Smooth muscle cell (in vitro differentiated cells): Measurements from ENCODE around the gene FAM89B. TPM values are rescaled to one million over a fixed set of nuclear protein-coding genes. Genes with fewer than 3 reads are reported as not detected.
A peak's percentile ranks its signal among the peaks of the same experiment; 100 is the strongest.

Experiments
- DNase-seq: peaks from one replicate; lab custom pipeline; 2025; ENCODE audit not compliant: unreplicated experiment; lab: John Stamatoyannopoulos, UW
- H2AFZ ChIP-seq: fragments of 200-600 bp; sonication (generic); 2 replicates; pipeline ENCODE4 v1.6.0; 2016; ENCODE audit warnings: antibody characterized with exemption, low read depth, mild to moderate bottlenecking
- H3F3A ChIP-seq: fragments of 200-600 bp; sonication (generic); 2 replicates; pipeline ENCODE4 v1.6.0; 2017; ENCODE audit warnings: antibody characterized with exemption, low read depth
- H3K27ac ChIP-seq: fragments of 200-600 bp; sonication (generic); 2 replicates; pipeline ENCODE4 v1.5.1; 2016; ENCODE audit warnings: low read depth, mild to moderate bottlenecking
- H3K27me3 ChIP-seq: fragments of 200-600 bp; sonication (generic); 2 replicates; pipeline ENCODE4 v1.6.1; 2016; ENCODE audit warnings: low read depth, mild to moderate bottlenecking
- H3K36me3 ChIP-seq: fragments of 200-600 bp; sonication (generic); 2 replicates; pipeline ENCODE4 v1.5.1; 2016; ENCODE audit warnings: low read depth
- H3K4me1 ChIP-seq: fragments of 200-600 bp; sonication (generic); 2 replicates; pipeline ENCODE4 v1.5.1; 2016; ENCODE audit warnings: low read depth
- H3K4me2 ChIP-seq: fragments of 200-600 bp; sonication (generic); 2 replicates; pipeline ENCODE4 v1.6.0; 2016; ENCODE audit warnings: mild to moderate bottlenecking
- H3K4me3 ChIP-seq: fragments of 200-600 bp; sonication (generic); 2 replicates; pipeline ENCODE4 v1.5.1; 2016; ENCODE audit warnings: mild to moderate bottlenecking
- H3K79me2 ChIP-seq: fragments of 200-600 bp; sonication (generic); 2 replicates; pipeline ENCODE4 v1.6.0; 2016; ENCODE audit warnings: low read depth, mild to moderate bottlenecking
- H3K9ac ChIP-seq: fragments of 200-600 bp; sonication (generic); 2 replicates; pipeline ENCODE4 v1.6.0; 2016; ENCODE audit warnings: low read depth
- H3K9me3 ChIP-seq: fragments of 200-600 bp; sonication (generic); replicated peaks from 2 replicates; pipeline ENCODE4 v1.5.1; 2016; ENCODE audit warnings: low read depth
- H4K20me1 ChIP-seq: fragments of 200-600 bp; sonication (generic); 2 replicates; pipeline ENCODE4 v1.6.0; 2016; ENCODE audit warnings: low read depth
- CTCF ChIP-seq: fragments of 200-600 bp; sonication (generic); IDR thresholded peaks from 2 replicates; pipeline ENCODE4 v1.5.1; 2017; ENCODE audit warnings: borderline replicate concordance, mild to moderate bottlenecking, antibody characterized with exemption; ENCODE audit not compliant: insufficient read depth, poor library complexity, severe bottlenecking
- WGBS: methylation state at CpG from one replicate; pipeline ENCODE4 v1.1.7; 2016; ENCODE audit warnings: low lambda C conversion rate; 5-methylcytosine and 5-hydroxymethylcytosine counted together
- polyA plus RNA-seq: library from polyadenylated mRNA; unstranded; fragments of >200 nt; fragmentation: Nextera tagmentation; extraction: Ambion mirVana; gene quantifications from 2 replicates; pipeline ENCODE4 v1.2.1, GENCODE V29; 2016
- total RNA-seq: library from RNA; depleted of rRNA; stranded (reverse); fragments of >200 nt; gene quantifications from 2 replicates; pipeline ENCODE4 v1.2.3, GENCODE V29; 2014

FAM89B gene
- total and polyA plus RNA-seq, 2 experiments from 2014 or later = 63.9 to 174 TPM

- WGBS = 100% methylated on average over 1 of the region's 1 CpG
- no peaks in the 10 kb centered on the region for H3K9me3 ChIP-seq
- H3K27me3 ChIP-seq = no peaks in the 10 kb centered on the region
- H2AFZ ChIP-seq = no peak overlapping the region
- peaks cover 5% of the 10 kb centered on the region for H3F3A ChIP-seq
- H3K4me1 ChIP-seq = peaks cover 9% of the 10 kb centered on the region
- H3K4me3 ChIP-seq = no peak overlapping the region
- H3K79me2 ChIP-seq = no peaks in the 10 kb centered on the region
- no peak overlapping the region for H3K27ac ChIP-seq
- peaks cover 3% of the 10 kb centered on the region for H3K36me3 ChIP-seq
- H4K20me1 ChIP-seq = peaks cover 28% of the 10 kb centered on the region
- no peak overlapping the region for H3K9ac ChIP-seq
- H3K4me2 ChIP-seq = no peak overlapping the region
- no peak for DNase-seq
- no peak for TF ChIP-seq CTCF
Measured at GRCh38 chr11:65604258-65604657, 31.9 kb downstream of the FAM89B start.

- Histone ChIP-seq H3F3A (peaks cover 5% of the 10 kb centered on the region), H3K27me3 (no peaks in the 10 kb centered on the region), H3K27ac (peak overlapping the region; percentile 41), H3K79me2 (peaks cover 11% of the 10 kb centered on the region), H2AFZ (no peak overlapping the region), H3K36me3 (peaks cover 3% of the 10 kb centered on the region), H3K4me1 (peaks cover 12% of the 10 kb centered on the region), H4K20me1 (peaks cover 56% of the 10 kb centered on the region), H3K9me3 (no peaks in the 10 kb centered on the region), H3K9ac (no peak overlapping the region), H3K4me2 (peak overlapping the region; percentile 79), H3K4me3 (peak overlapping the region; percentile 27)
- peak; percentile 92 for DNase-seq
- 6% methylated on average over 66 of the region's 67 CpGs for WGBS
- no peak for TF ChIP-seq CTCF
Measured at GRCh38 chr11:65606876-65607613, 34.7 kb downstream of the FAM89B start.

- Histone ChIP-seq H3K4me3 (peak overlapping the region; percentile 27), H3K27ac (no peak overlapping the region), H2AFZ (no peak overlapping the region), H3K79me2 (peaks cover 19% of the 10 kb centered on the region), H3K4me1 (peaks cover 19% of the 10 kb centered on the region), H4K20me1 (peaks cover 62% of the 10 kb centered on the region), H3K4me2 (peak overlapping the region; percentile 79), H3K9ac (no peak overlapping the region), H3K27me3 (no peaks in the 10 kb centered on the region), H3K36me3 (peaks cover 3% of the 10 kb centered on the region), H3K9me3 (no peaks in the 10 kb centered on the region), H3F3A (peaks cover 5% of the 10 kb centered on the region)
- 74% methylated on average over 37 of the region's 37 CpGs for WGBS
- TF ChIP-seq CTCF = no peak
- DNase-seq = no peak
Measured at GRCh38 chr11:65607614-65608426, 35.5 kb downstream of the FAM89B start.
